Left colon (tissue), 2 donors: ENCODE results near the gene LARP1B. TPM values are rescaled to one million over a fixed set of nuclear protein-coding genes. Genes with fewer than 3 reads are reported as not detected.
"Not testable (repeated sequence)": the region's sequence is repeated elsewhere in the genome, so short reads cannot be mapped to it uniquely, and the experiment has no call there.

Experiments used
- ATAC-seq: fragments of 200-7000 bp; cut with Tn5 transposase; one replicate; pipeline ENCODE4 v1.9.1; 2020; ENCODE audit warnings: mild to moderate bottlenecking, moderate library complexity
- DNase-seq, 2 donors: peaks; one replicate each; pipeline ENCODE4 v3.0.0-alpha.2; 2020
- intact Hi-C, 2 donors: fragments of 100-400 bp; cut with DNase I in 1 of 2; cut with micrococcal nuclease in 1 of 2; formaldehyde crosslinking; loops; one replicate each; pipeline versions ENCODE4 v1.11.2 to v1.14.0; 2022; cut with DNase I, micrococcal nuclease
- total RNA-seq, 2 donors: library from RNA; stranded (reverse); fragmentation: NEBNext Ultra II Directional; extraction: Animal tissue kit (Norgen Biotek cat#: 25700); gene quantifications; one replicate each; pipeline ENCODE4 v1.2.1, GENCODE V29; 2021
- donor health status: DM: no; HTN: no; CAD: no.
- donor health status: DM: yes; HTN: yes; CAD: no.

Gene LARP1B
- total RNA-seq, 2 donors from 2014 or later = 30.1 to 33.8 TPM

DNA sequence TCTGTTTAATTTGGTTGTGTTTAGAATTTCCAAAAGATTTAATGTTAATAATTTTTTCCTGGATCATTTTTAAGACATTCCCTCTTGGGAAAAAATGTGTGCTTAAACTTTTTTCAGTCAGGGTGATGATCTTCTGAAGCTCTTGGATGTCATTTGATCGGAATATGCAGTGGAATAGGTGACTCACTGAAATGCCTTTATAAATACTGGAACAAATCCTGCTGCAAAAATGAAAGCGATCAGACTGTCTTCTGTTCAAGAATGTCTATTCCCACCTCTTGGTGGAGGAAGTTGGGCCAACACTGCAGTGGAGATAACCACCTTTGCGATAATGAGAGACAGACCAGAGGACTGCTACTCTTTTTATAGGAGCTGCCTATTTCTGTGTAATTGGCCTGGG is 46.7 kb downstream of the LARP1B start:
- intact Hi-C loops = no loop called here
- DNase-seq (no peak), ATAC-seq (no peak)

DNA sequence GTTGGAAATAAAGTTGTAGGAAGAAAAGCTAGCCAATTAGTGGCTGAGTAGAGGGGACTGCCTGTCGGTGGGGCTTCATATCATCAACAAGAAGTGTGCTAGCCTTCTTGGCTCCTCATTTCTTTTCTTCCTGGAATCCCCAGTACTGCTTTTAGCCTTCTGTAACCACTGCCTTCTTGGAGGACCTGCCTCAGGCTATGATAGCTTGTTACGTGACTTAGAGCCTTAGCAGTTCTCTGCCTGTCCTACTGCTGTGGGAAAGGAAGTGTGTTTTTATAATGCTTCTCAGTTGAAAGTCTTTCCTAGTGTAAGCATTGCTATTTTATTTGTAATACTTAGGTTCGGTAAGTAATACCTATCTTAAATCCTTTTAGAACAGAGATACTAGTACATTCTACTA is 61.9 kb downstream of the LARP1B start:
- intact Hi-C loops = no loop called here
- ATAC-seq (no peak), DNase-seq (no peak)

DNA sequence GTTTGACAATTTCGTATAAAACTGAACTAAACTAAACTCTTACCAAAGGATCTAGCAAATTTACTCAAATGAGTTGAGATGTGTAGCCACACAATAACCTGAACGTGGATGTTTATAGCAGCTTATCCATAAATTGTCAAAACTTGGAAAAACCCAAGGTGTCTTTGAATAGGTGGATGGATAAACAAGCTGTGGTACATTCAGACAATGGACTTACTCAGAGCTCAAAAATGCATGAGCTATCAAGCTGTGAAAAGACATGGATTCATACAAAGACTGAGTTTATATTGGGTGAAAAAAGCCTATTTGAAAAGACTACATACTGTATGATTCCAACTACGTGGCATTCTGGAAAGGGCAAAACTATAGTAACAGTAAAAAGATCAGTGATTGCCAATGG is 69.5 kb downstream of the LARP1B start:
- no peak for DNase-seq
- ATAC-seq = no peak
- intact Hi-C loops = no loop called here

- DNase-seq (no peak), ATAC-seq (no peak)
- intact Hi-C loops = no loop called here
Measured at GRCh38 chr4:128134925-128135324, 73.8 kb downstream of the LARP1B start.

DNA sequence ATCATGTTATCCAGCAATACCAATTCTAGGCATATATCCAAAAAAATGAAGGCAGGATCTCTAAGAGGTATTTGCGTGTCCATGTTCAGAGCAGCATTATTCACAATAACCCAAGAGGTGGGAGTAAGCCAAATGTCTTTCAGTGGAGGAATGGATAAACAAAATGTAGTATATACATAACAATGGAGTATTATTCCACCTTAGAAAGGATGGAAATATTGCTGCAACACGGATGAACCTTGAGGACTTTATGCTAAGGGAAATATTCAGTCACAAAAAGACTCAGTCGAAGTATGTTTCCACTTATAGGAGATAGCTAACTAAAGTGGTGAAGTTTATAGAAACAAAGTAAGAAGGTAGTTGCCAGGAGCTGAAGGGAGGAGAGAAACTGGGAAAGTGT is 74.3 kb downstream of the LARP1B start:
- ATAC-seq (no peak), DNase-seq (no peak)
- intact Hi-C loops = no loop called here

DNA sequence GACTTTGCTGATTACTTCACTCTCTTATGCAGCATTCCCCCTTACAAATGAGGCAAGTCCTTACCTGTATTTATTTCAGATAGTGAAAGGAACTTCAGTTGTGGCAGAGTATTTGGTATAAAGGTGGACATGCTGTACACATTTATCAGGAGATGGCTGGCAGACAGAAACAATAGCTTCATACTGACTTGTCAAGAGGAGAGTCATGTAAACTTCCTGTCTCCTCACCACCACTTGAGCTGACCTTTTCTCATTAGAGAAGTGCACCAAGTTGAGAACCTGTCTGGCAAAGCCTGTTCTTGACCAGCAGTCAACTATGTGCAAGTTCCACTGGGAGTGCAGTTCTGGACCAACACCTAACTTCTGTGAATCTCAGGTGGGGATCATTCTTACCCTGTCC is 80.8 kb downstream of the LARP1B start:
- no peak for DNase-seq
- no peak for ATAC-seq
- intact Hi-C loops = no loop called here

- DNase-seq (no peak), ATAC-seq (no peak)
- intact Hi-C loops = no loop called here
Measured at GRCh38 chr4:128145727-128146126, 84.6 kb downstream of the LARP1B start.

- ATAC-seq (no peak), DNase-seq (no peak)
- intact Hi-C loops = no loop called here
Measured at GRCh38 chr4:128153800-128154199, 92.7 kb downstream of the LARP1B start.

- intact Hi-C loops = no loop called here
- ATAC-seq = no peak
Measured at GRCh38 chr4:128155231-128155855, 94.2 kb downstream of the LARP1B start.

GRCh38 chr4:128155874-128156456 is 94.9 kb downstream of the LARP1B start:
- intact Hi-C loops = no loop called here
- ATAC-seq (no peak), DNase-seq (no peak)

More at GRCh38 chr4:128155231-128155855, 94.2 kb downstream of the LARP1B start:
- no peak for DNase-seq

- ATAC-seq, intact Hi-C loops, DNase-seq: not testable (repeated sequence)
Measured at GRCh38 chr4:128156472-128156871, 95.4 kb downstream of the LARP1B start.

- no peak for DNase-seq
- ATAC-seq = no peak
- intact Hi-C loops = no loop called here
Measured at GRCh38 chr4:128158894-128159293, 97.8 kb downstream of the LARP1B start.

- DNase-seq (no peak), ATAC-seq (no peak)
- intact Hi-C loops = no loop called here
Measured at GRCh38 chr4:128159967-128160366, 98.9 kb downstream of the LARP1B start.

GRCh38 chr4:128161138-128161537 is 100.0 kb downstream of the LARP1B start:
- ATAC-seq = no peak
- intact Hi-C loops = no loop called here
- DNase-seq = no peak

GRCh38 chr4:128162434-128162833 is 101.3 kb downstream of the LARP1B start:
- DNase-seq (no peak), ATAC-seq (no peak)
- intact Hi-C loops = no loop called here

GRCh38 chr4:128163177-128164117 is 102.3 kb downstream of the LARP1B start:
- DNase-seq (no peak), ATAC-seq (no peak)
- intact Hi-C loops = no loop called here

- ATAC-seq (no peak), DNase-seq (no peak)
- intact Hi-C loops = no loop called here
Measured at GRCh38 chr4:128166982-128167381, 105.9 kb downstream of the LARP1B start.

DNA sequence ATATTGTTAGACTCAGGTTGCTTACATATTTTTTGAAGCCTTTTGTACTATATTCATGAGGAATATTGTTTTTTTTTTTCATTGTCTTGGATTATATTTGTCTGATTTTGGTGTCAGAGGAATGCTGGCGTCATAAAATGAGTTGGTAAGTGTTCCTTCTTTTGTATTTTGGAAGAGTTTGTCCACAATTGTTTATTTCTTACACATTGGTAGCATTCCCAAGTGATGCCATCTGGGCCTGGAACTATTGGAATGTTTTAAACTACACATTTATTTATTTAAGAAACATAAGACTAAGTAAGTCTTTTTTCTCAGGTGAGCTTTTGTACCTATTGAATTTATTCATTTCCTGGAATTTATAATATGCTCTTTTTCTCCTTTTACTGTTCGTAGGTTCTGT is 107.6 kb downstream of the LARP1B start:
- ATAC-seq (no peak), DNase-seq (no peak)
- intact Hi-C loops = no loop called here

GRCh38 chr4:128169245-128169644 is 108.1 kb downstream of the LARP1B start:
- intact Hi-C loops = no loop called here
- ATAC-seq (no peak), DNase-seq (no peak)

GRCh38 chr4:128176643-128177042 is 115.5 kb downstream of the LARP1B start:
- intact Hi-C loops = no loop called here
- DNase-seq (no peak), ATAC-seq (no peak)
